ENCODE measurements around the gene WNT7A. TPM values are rescaled to one million over a fixed set of nuclear protein-coding genes. Genes with fewer than 3 reads are reported as not detected.

Gene WNT7A
- not detected for total RNA-seq

DNA sequence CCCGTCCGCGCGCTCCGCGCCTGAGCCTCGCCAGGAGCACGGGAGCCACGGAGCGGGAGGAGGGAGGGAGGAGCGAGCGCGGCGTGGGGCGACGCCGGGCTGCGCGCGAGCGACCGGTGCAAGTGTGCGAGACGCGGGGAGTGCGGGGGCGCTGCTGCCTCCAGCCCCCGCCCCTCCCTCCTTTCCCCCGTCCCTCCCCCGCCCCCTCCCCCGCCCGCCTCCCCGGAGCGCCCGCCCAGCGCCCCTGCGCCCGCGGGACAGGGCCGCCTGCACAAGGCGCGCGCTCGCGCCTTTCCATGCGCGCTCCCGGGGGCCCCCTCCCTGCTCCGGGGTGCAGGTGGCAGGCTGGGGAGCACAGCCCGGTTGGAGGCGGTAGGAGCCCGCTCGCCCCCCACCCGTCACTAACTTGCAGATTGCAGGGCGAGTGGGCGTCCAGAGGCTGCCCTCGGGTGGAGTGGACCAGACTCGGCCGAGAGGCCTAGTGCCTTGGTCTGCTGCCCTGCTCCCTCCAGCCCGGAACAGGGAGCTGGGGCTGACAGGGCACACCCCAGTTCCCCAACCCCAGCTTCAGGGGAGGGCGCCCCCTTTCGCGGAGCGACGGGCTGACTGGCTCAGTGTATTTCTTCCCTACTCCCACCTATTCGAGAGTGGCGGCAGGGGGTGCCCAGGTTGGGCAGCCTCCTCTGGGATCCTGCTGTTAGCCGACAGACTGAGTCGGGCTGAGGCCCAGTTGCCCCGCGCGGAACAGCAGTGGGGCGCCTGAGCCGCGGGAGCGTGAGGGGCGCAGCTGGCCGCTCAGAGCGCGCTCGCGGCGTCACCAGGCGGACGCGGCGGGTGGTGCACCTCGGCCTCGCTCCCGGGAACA, at the start of gene WNT7A:
Gene WNT7A (minus strand): TSS at position 126 of the 865 bp plus-strand sequence. CDS start 255 bp downstream, outside the sequence.

Other genes starting within 250 kb of the WNT7A start
- gene CHCHD4, start 244.8 kb upstream of the WNT7A start, total RNA-seq, result 10 to 100 TPM in 1 of 2 donors, 1 to 10 TPM in 1; 9.3 to 27.3 TPM
- gene TMEM43, start 245.0 kb upstream of the WNT7A start, total RNA-seq, result 10 to 100 TPM; 38.9 to 53.9 TPM

Data from melanocyte of skin (primary cell).